SK-N-SH treated with all-trans-retinoic acid at 6 μM for 48 hours (cell line): ENCODE results near the gene SOD1.

ENCODE experiments used
- ATAC-seq: fragments of 200-7000 bp; cut with Tn5 transposase; 3 replicates; pipeline ENCODE4 v1.9.1; 2020; ENCODE audit warnings: mild to moderate bottlenecking, moderate library complexity
- BACH2 ChIP-seq: fragments of 250-450 bp; sonication (Bioruptor Pico); IDR thresholded peaks from 2 replicates; pipeline ENCODE4 v1.9.0; 2021; ENCODE audit warnings: mild to moderate bottlenecking, borderline replicate concordance
- CSDC2 ChIP-seq: fragments of 250-450 bp; sonication (Bioruptor Pico); IDR thresholded peaks from 2 replicates; pipeline ENCODE4 v1.5.0; 2020; ENCODE audit warnings: mild to moderate bottlenecking, moderate library complexity
- ESRRG ChIP-seq: fragments of 250-450 bp; sonication (Bioruptor Pico); IDR thresholded peaks from 2 replicates; pipeline ENCODE4 v1.6.1; 2021; ENCODE audit warnings: mild to moderate bottlenecking
- GLIS3 ChIP-seq: fragments of 250-450 bp; sonication (Bioruptor Pico); IDR thresholded peaks from 2 replicates; pipeline ENCODE4 v1.5.0; 2020; ENCODE audit warnings: mild to moderate bottlenecking, moderate library complexity
- ISL1 ChIP-seq: fragments of 250-450 bp; sonication (Bioruptor Pico); IDR thresholded peaks from 2 replicates; pipeline ENCODE4 v2.1.2; 2022; ENCODE audit warnings: mild to moderate bottlenecking, moderate library complexity
- OSR1 ChIP-seq: fragments of 250-450 bp; sonication (Bioruptor Pico); IDR thresholded peaks from 2 replicates; pipeline ENCODE4 v1.8.0; 2022; ENCODE audit warnings: moderate library complexity, mild to moderate bottlenecking, inconsistent platforms
- PPARA ChIP-seq: fragments of 250-450 bp; sonication (Bioruptor Pico); IDR thresholded peaks from 2 replicates; pipeline ENCODE4 v1.5.0; 2020; ENCODE audit warnings: mild to moderate bottlenecking, borderline replicate concordance
- RARB ChIP-seq: fragments of 250-450 bp; sonication (Bioruptor Pico); IDR thresholded peaks from 2 replicates; pipeline ENCODE4 v1.8.0; 2021; ENCODE audit warnings: mild to moderate bottlenecking, moderate library complexity
- SNAI2 ChIP-seq: fragments of 250-450 bp; sonication (Bioruptor Pico); IDR thresholded peaks from 2 replicates; pipeline ENCODE4 v1.5.0; 2020; ENCODE audit warnings: mild to moderate bottlenecking, moderate library complexity
- TCF4 ChIP-seq: fragments of 250-450 bp; sonication (Bioruptor Pico); IDR thresholded peaks from 2 replicates; pipeline ENCODE4 v1.8.0; 2021; ENCODE audit warnings: mild to moderate bottlenecking, moderate library complexity, borderline replicate concordance
- TOX ChIP-seq: fragments of 250-450 bp; sonication (Bioruptor Pico); IDR thresholded peaks from 2 replicates; pipeline ENCODE4 v1.8.0; 2021; ENCODE audit warnings: mild to moderate bottlenecking, moderate library complexity, borderline replicate concordance
- ZC3H10 ChIP-seq: fragments of 250-450 bp; sonication (Bioruptor Pico); IDR thresholded peaks from 2 replicates; pipeline ENCODE4 v1.5.1; 2021; ENCODE audit warnings: mild to moderate bottlenecking, moderate library complexity
- ZFP3 ChIP-seq: fragments of 250-450 bp; sonication (Bioruptor Pico); IDR thresholded peaks from 2 replicates; pipeline ENCODE4 v1.5.0; 2020; ENCODE audit warnings: mild to moderate bottlenecking, moderate library complexity
- ZFP30 ChIP-seq: fragments of 450-650 bp; formaldehyde crosslinking; IDR thresholded peaks from 2 replicates; pipeline ENCODE4 v1.5.0; 2022; ENCODE audit warnings: mild to moderate bottlenecking, moderate library complexity
- ZNF70 ChIP-seq: fragments of 450-650 bp; formaldehyde crosslinking; IDR thresholded peaks from 2 replicates; pipeline ENCODE4 v1.5.0; 2020; ENCODE audit warnings: mild to moderate bottlenecking, moderate library complexity
- ZNF8 ChIP-seq: fragments of 450-650 bp; formaldehyde crosslinking; IDR thresholded peaks from 2 replicates; pipeline ENCODE4 v1.5.0; 2020; ENCODE audit warnings: mild to moderate bottlenecking, moderate library complexity
- TF ChIP-seq, protein P1 (sequence below): fragments of 250-450 bp; sonication (Bioruptor Pico); IDR thresholded peaks from 2 replicates; pipeline ENCODE4 v1.8.0; 2021; ENCODE audit warnings: low read depth, mild to moderate bottlenecking, moderate library complexity, borderline replicate concordance
- TF ChIP-seq, protein P2 (sequence below): fragments of 250-450 bp; sonication (Bioruptor Pico); IDR thresholded peaks from 2 replicates; pipeline ENCODE4 v1.8.0; 2020; ENCODE audit warnings: mild to moderate bottlenecking, moderate library complexity, borderline replicate concordance
- TF ChIP-seq, protein P3 (sequence below): fragments of 250-450 bp; sonication (Bioruptor Pico); IDR thresholded peaks from 2 replicates; pipeline ENCODE4 v1.5.0; 2020; ENCODE audit warnings: mild to moderate bottlenecking, moderate library complexity
- TF ChIP-seq, protein P4 (sequence below): fragments of 250-450 bp; sonication (Bioruptor Pico); IDR thresholded peaks from 2 replicates; pipeline ENCODE4 v1.5.1; 2020; ENCODE audit warnings: low read depth, mild to moderate bottlenecking, moderate library complexity

Gene SOD1

DNA sequence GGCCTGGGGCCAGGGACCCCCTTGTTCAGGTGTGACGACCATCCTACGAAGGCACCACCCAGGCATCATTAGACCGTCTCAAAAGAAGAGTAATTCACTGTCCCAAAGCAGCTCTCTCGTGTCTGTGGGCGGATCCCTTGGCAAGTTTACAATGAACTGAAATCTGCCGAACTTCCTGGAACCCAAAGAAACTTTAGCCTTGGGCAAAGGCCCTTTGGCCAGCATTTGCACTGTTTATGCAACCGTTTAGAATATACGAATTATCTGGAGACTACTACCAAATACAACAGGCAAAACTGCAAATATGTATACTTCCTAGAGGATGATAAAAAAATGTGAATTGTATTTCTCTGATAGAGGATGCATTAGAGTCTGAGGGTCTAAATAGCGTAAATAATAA is 1.4 kb upstream of the SOD1 start (continued):
- TF ChIP-seq, protein P1, sequence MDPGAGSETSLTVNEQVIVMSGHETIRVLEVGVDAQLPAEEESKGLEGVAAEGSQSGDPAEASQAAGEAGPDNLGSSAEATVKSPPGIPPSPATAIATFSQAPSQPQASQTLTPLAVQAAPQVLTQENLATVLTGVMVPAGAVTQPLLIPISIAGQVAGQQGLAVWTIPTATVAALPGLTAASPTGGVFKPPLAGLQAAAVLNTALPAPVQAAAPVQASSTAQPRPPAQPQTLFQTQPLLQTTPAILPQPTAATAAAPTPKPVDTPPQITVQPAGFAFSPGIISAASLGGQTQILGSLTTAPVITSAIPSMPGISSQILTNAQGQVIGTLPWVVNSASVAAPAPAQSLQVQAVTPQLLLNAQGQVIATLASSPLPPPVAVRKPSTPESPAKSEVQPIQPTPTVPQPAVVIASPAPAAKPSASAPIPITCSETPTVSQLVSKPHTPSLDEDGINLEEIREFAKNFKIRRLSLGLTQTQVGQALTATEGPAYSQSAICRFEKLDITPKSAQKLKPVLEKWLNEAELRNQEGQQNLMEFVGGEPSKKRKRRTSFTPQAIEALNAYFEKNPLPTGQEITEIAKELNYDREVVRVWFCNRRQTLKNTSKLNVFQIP (CRISPR knock-in tag) = no peak

DNA sequence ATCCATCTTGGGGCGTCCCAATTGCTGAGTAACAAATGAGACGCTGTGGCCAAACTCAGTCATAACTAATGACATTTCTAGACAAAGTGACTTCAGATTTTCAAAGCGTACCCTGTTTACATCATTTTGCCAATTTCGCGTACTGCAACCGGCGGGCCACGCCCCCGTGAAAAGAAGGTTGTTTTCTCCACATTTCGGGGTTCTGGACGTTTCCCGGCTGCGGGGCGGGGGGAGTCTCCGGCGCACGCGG is 282 bp upstream of the SOD1 start:
- TF ChIP-seq ZC3H10 (CRISPR knock-in tag) (no peak), RARB (CRISPR knock-in tag) (no peak), PPARA (CRISPR knock-in tag) (no peak), CSDC2 (CRISPR knock-in tag) (no peak), ZNF8 (CRISPR knock-in tag) (no peak; the same call in 1 of the 2 replicates)
- TF ChIP-seq, protein P1 (CRISPR knock-in tag) = no peak

DNA sequence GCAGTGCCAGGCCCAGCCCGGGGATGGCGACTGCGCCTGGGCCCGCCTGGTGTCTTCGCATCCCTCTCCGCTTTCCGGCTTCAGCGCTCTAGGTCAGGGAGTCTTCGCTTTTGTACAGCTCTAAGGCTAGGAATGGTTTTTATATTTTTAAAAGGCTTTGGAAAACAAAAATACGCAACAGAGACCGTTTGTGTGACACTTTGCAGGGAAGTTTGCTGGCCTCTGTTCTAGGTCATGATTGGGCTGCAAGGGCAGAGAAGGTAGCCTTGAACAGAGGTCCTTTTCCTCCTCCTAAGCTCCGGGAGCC is 719 bp downstream of the SOD1 start:
- TF ChIP-seq TCF4 (CRISPR knock-in tag) (no peak), ZNF8 (CRISPR knock-in tag) (no peak), TOX (CRISPR knock-in tag) (no peak), GLIS3 (CRISPR knock-in tag) (no peak), ZNF70 (CRISPR knock-in tag) (no peak), SNAI2 (CRISPR knock-in tag) (no peak), ZFP3 (CRISPR knock-in tag) (no peak), BACH2 (no peak), ISL1 (CRISPR knock-in tag) (no peak), RARB (CRISPR knock-in tag) (no peak), CSDC2 (CRISPR knock-in tag) (no peak), OSR1 (no peak), PPARA (CRISPR knock-in tag) (no peak), ZC3H10 (CRISPR knock-in tag) (no peak), ESRRG (no peak), ZFP30 (CRISPR knock-in tag) (no peak)
- TF ChIP-seq, protein P2, sequence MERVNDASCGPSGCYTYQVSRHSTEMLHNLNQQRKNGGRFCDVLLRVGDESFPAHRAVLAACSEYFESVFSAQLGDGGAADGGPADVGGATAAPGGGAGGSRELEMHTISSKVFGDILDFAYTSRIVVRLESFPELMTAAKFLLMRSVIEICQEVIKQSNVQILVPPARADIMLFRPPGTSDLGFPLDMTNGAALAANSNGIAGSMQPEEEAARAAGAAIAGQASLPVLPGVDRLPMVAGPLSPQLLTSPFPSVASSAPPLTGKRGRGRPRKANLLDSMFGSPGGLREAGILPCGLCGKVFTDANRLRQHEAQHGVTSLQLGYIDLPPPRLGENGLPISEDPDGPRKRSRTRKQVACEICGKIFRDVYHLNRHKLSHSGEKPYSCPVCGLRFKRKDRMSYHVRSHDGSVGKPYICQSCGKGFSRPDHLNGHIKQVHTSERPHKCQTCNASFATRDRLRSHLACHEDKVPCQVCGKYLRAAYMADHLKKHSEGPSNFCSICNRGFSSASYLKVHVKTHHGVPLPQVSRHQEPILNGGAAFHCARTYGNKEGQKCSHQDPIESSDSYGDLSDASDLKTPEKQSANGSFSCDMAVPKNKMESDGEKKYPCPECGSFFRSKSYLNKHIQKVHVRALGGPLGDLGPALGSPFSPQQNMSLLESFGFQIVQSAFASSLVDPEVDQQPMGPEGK (CRISPR knock-in tag) = no peak
- TF ChIP-seq, protein P3, sequence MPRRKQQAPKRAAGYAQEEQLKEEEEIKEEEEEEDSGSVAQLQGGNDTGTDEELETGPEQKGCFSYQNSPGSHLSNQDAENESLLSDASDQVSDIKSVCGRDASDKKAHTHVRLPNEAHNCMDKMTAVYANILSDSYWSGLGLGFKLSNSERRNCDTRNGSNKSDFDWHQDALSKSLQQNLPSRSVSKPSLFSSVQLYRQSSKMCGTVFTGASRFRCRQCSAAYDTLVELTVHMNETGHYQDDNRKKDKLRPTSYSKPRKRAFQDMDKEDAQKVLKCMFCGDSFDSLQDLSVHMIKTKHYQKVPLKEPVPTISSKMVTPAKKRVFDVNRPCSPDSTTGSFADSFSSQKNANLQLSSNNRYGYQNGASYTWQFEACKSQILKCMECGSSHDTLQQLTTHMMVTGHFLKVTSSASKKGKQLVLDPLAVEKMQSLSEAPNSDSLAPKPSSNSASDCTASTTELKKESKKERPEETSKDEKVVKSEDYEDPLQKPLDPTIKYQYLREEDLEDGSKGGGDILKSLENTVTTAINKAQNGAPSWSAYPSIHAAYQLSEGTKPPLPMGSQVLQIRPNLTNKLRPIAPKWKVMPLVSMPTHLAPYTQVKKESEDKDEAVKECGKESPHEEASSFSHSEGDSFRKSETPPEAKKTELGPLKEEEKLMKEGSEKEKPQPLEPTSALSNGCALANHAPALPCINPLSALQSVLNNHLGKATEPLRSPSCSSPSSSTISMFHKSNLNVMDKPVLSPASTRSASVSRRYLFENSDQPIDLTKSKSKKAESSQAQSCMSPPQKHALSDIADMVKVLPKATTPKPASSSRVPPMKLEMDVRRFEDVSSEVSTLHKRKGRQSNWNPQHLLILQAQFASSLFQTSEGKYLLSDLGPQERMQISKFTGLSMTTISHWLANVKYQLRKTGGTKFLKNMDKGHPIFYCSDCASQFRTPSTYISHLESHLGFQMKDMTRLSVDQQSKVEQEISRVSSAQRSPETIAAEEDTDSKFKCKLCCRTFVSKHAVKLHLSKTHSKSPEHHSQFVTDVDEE (CRISPR knock-in tag) = no peak
- TF ChIP-seq, protein P1 (CRISPR knock-in tag) = no peak
- TF ChIP-seq, protein P4, sequence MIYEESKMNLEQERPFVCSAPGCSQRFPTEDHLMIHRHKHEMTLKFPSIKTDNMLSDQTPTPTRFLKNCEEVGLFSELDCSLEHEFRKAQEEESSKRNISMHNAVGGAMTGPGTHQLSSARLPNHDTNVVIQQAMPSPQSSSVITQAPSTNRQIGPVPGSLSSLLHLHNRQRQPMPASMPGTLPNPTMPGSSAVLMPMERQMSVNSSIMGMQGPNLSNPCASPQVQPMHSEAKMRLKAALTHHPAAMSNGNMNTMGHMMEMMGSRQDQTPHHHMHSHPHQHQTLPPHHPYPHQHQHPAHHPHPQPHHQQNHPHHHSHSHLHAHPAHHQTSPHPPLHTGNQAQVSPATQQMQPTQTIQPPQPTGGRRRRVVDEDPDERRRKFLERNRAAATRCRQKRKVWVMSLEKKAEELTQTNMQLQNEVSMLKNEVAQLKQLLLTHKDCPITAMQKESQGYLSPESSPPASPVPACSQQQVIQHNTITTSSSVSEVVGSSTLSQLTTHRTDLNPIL = no peak
- TF ChIP-seq, all 23 proteins: peak for 0
- peak; percentile 46 for ATAC-seq

More for the DNA sequence above, 282 bp upstream of the SOD1 start:
- ATAC-seq = peak; percentile 47
